ENCODE results near the gene ABHD8. TPM values are rescaled to one million over a fixed set of nuclear protein-coding genes. Genes with fewer than 3 reads are reported as not detected.

The ABHD8 gene
- total and polyA plus RNA-seq, 2 experiments from 2014 or later: 5.5 to 16.5 TPM

DNA sequence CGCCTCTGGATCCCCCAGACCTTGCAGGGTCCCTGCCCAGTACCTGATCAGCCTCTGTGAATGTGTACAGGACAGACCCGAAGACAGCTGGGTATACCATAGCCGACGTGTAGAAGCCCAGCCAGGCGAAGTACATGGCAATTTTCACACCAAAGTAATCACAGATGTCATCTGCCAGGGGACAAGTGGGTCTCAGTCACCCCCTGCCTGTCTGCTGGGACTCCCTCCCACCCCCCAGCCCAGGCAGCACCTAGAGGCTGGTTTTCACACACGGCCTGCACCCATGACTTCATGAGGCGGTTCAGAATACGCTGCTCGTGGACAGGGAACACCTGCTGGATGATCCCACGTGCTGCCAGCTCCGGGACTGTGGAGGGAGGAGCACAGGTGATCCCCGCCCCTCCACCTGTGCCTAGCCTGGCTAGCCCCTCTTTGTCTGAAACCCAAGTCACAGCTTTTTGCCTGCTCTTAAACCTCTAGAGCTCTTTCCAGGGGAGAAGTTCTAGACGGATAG lies 27.9 kb upstream of the ABHD8 start:
- Histone ChIP-seq H3K4me3 (no peak overlapping the region), H3K9me2 (ENCODE audit: insufficient read depth) (no peaks in the 10 kb centered on the region), H3K4me2 (no peak overlapping the region), H3K4me1 (ENCODE audit: insufficient read depth) (peaks cover 13% of the 10 kb centered on the region), H3K27me3 (ENCODE audit: insufficient read depth) (peaks cover 9% of the 10 kb centered on the region; the same call in 1 of the 2 replicates), H2AFZ (no peak overlapping the region), H3K36me3 (ENCODE audit: insufficient read depth) (no peaks in the 10 kb centered on the region), H3K79me2 (replicated peaks; ENCODE audit: insufficient read depth) (no peaks in the 10 kb centered on the region), H3F3A (replicated peaks; ENCODE audit: low read depth) (peaks cover 30% of the 10 kb centered on the region), H3K27ac (ENCODE audit: low read depth) (no peak overlapping the region), H4K20me1 (replicated peaks; ENCODE audit: insufficient read depth) (no peaks in the 10 kb centered on the region)
- peaks cover 18% of the 10 kb centered on the region for H3K36me3 Mint-ChIP-seq (ENCODE audit: low read depth)
- peaks cover 22% of the 10 kb centered on the region for H3K27me3 Mint-ChIP-seq (ENCODE audit: insufficient read depth, low read depth, poor library complexity)
- peaks cover 5% of the 10 kb centered on the region; the same call in 2 of the 3 replicates for H3K9me3 Mint-ChIP-seq
- no peak for DNase-seq (ENCODE audit: low spot score)
- no peak for ATAC-seq
- H3K4me3 Mint-ChIP-seq: peak overlapping the region; percentile 44; the same call in 1 of the 3 replicates
- TF ChIP-seq, protein P1, sequence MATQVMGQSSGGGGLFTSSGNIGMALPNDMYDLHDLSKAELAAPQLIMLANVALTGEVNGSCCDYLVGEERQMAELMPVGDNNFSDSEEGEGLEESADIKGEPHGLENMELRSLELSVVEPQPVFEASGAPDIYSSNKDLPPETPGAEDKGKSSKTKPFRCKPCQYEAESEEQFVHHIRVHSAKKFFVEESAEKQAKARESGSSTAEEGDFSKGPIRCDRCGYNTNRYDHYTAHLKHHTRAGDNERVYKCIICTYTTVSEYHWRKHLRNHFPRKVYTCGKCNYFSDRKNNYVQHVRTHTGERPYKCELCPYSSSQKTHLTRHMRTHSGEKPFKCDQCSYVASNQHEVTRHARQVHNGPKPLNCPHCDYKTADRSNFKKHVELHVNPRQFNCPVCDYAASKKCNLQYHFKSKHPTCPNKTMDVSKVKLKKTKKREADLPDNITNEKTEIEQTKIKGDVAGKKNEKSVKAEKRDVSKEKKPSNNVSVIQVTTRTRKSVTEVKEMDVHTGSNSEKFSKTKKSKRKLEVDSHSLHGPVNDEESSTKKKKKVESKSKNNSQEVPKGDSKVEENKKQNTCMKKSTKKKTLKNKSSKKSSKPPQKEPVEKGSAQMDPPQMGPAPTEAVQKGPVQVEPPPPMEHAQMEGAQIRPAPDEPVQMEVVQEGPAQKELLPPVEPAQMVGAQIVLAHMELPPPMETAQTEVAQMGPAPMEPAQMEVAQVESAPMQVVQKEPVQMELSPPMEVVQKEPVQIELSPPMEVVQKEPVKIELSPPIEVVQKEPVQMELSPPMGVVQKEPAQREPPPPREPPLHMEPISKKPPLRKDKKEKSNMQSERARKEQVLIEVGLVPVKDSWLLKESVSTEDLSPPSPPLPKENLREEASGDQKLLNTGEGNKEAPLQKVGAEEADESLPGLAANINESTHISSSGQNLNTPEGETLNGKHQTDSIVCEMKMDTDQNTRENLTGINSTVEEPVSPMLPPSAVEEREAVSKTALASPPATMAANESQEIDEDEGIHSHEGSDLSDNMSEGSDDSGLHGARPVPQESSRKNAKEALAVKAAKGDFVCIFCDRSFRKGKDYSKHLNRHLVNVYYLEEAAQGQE (IDR thresholded peaks at IDR 0.05; ENCODE audit: unreplicated experiment): no peak
- TF ChIP-seq JUNB (IDR thresholded peaks at IDR 0.05; ENCODE audit: unreplicated experiment): no peak
- no peak overlapping the region for H3K27ac Mint-ChIP-seq
- peaks cover 27% of the 10 kb centered on the region for H3K4me1 Mint-ChIP-seq

DNA sequence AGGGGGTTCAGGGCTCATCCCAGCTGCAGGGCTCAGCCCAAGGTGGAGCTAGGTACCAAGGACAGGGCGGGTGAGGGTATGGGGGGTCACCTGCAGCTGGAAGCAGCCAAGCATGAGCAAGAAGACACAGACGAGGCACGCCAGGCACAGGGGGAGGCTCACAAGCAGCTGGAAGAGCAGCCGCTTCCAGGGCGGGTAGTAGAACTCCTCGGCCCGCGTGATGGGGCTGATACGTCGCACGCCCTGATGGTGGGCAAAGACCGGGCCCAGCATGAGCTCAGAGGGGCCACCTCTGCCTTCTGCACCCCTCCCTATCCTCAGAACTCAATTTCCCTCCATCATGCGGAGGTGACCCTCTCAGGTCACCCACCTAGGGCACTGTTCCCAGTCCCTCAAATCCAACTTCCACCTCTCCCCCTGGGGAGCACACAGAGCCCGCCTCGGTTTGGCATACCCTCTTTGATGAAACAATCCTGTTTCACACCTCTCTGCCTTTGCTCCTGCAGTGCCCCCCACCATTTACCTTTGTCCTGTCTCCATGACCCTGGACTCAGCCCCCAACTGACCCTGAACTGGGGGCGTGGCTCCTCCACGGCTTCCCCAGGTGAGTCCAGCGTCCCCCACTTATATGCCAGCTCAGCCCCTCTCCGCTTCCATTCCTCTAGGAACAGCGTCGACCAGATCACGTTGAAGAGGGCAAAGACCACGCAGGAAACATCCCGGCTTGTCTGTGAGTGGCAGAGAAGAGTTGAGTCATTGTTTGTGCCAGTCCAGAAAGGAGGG lies 27.2 kb upstream of the ABHD8 start:
- TF ChIP-seq, protein P2, sequence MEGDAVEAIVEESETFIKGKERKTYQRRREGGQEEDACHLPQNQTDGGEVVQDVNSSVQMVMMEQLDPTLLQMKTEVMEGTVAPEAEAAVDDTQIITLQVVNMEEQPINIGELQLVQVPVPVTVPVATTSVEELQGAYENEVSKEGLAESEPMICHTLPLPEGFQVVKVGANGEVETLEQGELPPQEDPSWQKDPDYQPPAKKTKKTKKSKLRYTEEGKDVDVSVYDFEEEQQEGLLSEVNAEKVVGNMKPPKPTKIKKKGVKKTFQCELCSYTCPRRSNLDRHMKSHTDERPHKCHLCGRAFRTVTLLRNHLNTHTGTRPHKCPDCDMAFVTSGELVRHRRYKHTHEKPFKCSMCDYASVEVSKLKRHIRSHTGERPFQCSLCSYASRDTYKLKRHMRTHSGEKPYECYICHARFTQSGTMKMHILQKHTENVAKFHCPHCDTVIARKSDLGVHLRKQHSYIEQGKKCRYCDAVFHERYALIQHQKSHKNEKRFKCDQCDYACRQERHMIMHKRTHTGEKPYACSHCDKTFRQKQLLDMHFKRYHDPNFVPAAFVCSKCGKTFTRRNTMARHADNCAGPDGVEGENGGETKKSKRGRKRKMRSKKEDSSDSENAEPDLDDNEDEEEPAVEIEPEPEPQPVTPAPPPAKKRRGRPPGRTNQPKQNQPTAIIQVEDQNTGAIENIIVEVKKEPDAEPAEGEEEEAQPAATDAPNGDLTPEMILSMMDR (conservative IDR thresholded peaks at IDR 0.05; ENCODE audit: low read depth in 2 of 2): no peak
- TF ChIP-seq, protein P1 (IDR thresholded peaks at IDR 0.05; ENCODE audit: unreplicated experiment): no peak
- no peak for TF ChIP-seq STAT1 (IDR thresholded peaks at IDR 0.05; ENCODE audit: unreplicated experiment)
- no peak for TF ChIP-seq ZNF331 (CRISPR knock-in tag; IDR thresholded peaks at IDR 0.05; ENCODE audit: low read depth)
- TF ChIP-seq EZH2phosphoT487 (IDR thresholded peaks at IDR 0.05; ENCODE audit: unreplicated experiment): no peak
- TF ChIP-seq NANOG (IDR thresholded peaks at IDR 0.05; ENCODE audit: borderline replicate concordance): no peak
- TF ChIP-seq EZH2 (IDR thresholded peaks at IDR 0.05; ENCODE audit: low read depth, unreplicated experiment): no peak
- H3K9me2 ChIP-seq (ENCODE audit: insufficient read depth): no peaks in the 10 kb centered on the region
- H3K36me3 ChIP-seq (ENCODE audit: insufficient read depth): no peaks in the 10 kb centered on the region
- H3F3A ChIP-seq (replicated peaks; ENCODE audit: low read depth): peaks cover 31% of the 10 kb centered on the region
- Mint-ChIP-seq H3K27me3 (ENCODE audit: insufficient read depth, low read depth, poor library complexity) (peaks cover 22% of the 10 kb centered on the region), H3K9me3 (peaks cover 5% of the 10 kb centered on the region; the same call in 2 of the 3 replicates), H3K4me3 (peak overlapping the region; percentile 44; the same call in 2 of the 3 replicates), H3K27ac (no peak overlapping the region), H3K36me3 (ENCODE audit: low read depth) (peaks cover 22% of the 10 kb centered on the region), H3K4me1 (peaks cover 27% of the 10 kb centered on the region)
- peaks cover 9% of the 10 kb centered on the region; the same call in 1 of the 2 replicates for H3K27me3 ChIP-seq (ENCODE audit: insufficient read depth)
- ATAC-seq (no peak), DNase-seq (ENCODE audit: low spot score) (no peak)
- H3K27ac ChIP-seq (ENCODE audit: low read depth): no peak overlapping the region
- H3K4me2 ChIP-seq: no peak overlapping the region
- peaks cover 16% of the 10 kb centered on the region for H3K4me1 ChIP-seq (ENCODE audit: insufficient read depth)
- H3K79me2 ChIP-seq (replicated peaks; ENCODE audit: insufficient read depth): no peaks in the 10 kb centered on the region
- H4K20me1 ChIP-seq (replicated peaks; ENCODE audit: insufficient read depth): no peaks in the 10 kb centered on the region
- no peak overlapping the region for H2AFZ ChIP-seq
- H3K4me3 ChIP-seq: no peak overlapping the region
